B cell (primary cell): ENCODE results near the gene ARID4B. TPM values are rescaled to one million over a fixed set of nuclear protein-coding genes. Genes with fewer than 3 reads are reported as not detected.
"Not testable (repeated sequence)": the region's sequence is repeated elsewhere in the genome, so short reads cannot be mapped to it uniquely, and the experiment has no call there.

Experiments used
- ATAC-seq: fragments of 200-7000 bp; cut with Tn5 transposase; one replicate; pipeline ENCODE4 v1.10.0; 2021; ENCODE audit warnings: low read depth, mild to moderate bottlenecking, moderate number of reproducible peaks, moderate library complexity
- CTCF ChIA-PET: fragments of 350-600 bp; sonication (Branson Sonifier 250); formaldehyde crosslinking; loops from one replicate; lab custom pipeline; 2021; ENCODE audit warnings: antibody characterized with exemption, inconsistent platforms; lab: Charles Lee
- POLR2A ChIA-PET: fragments of 350-600 bp; sonication (Branson Sonifier 250); formaldehyde crosslinking; loops from one replicate; lab custom pipeline; 2021; ENCODE audit warnings: antibody characterized with exemption; lab: Charles Lee
- DNase-seq: peaks from one replicate; pipeline ENCODE4 v3.0.0; 2013
- H2AFZ ChIP-seq: 2 replicates; pipeline ENCODE4 v1.6.1; 2012; ENCODE audit warnings: mild to moderate bottlenecking, low read depth, low read length; ENCODE audit not compliant: insufficient read depth, poor library complexity, severe bottlenecking
- H3K27ac ChIP-seq, 2 donors: 1 replicate in 1 of 2; 2 replicates in 1 of 2; pipeline ENCODE4 v1.5.1; 2012 to 2013; ENCODE audit warnings: low read length in 2 of 2, mild to moderate bottlenecking in 2 of 2, moderate library complexity in 1 of 2
- H3K27me3 ChIP-seq, 4 experiments: fragments of 200-600 bp in 1 of 4; sonication (generic) in 1 of 4; replicated peaks in 1 of 4; 1 replicate in 2 of 4; 2 replicates in 2 of 4; pipeline versions ENCODE4 v1.6.1 to v1.7.0; 2013 to 2016; ENCODE audit warnings: low read length in 3 of 4, mild to moderate bottlenecking in 2 of 4, mixed read lengths in 1 of 4, moderate library complexity in 1 of 4; ENCODE audit not compliant: insufficient read depth in 4 of 4, control insufficient read depth in 3 of 4; ENCODE audit errors: control extremely low read depth in 1 of 4
- H3K36me3 ChIP-seq, 2 experiments: replicated peaks in 1 of 2; 1 replicate in 1 of 2; 2 replicates in 1 of 2; pipeline versions ENCODE4 v1.6.1 to v1.7.1; 2013; ENCODE audit warnings: low read length in 1 of 2; ENCODE audit not compliant: insufficient read depth in 2 of 2, control insufficient read depth in 1 of 2; ENCODE audit errors: control extremely low read depth in 1 of 2, extremely low read depth in 1 of 2
- H3K4me1 ChIP-seq, 2 donors: fragments of 200-600 bp in 1 of 2; sonication (generic) in 1 of 2; 1 replicate in 1 of 2; 2 replicates in 1 of 2; pipeline versions ENCODE4 v1.5.1 to v1.6.1; 2013 to 2017; ENCODE audit warnings: low read length in 2 of 2; ENCODE audit not compliant: control insufficient read depth in 2 of 2, insufficient read depth in 2 of 2
- H3K4me2 ChIP-seq: replicated peaks from 2 replicates; pipeline ENCODE3; 2012; ENCODE audit warnings: mild to moderate bottlenecking, low read depth, low read length; ENCODE audit not compliant: poor library complexity, severe bottlenecking
- H3K4me3 ChIP-seq, 5 experiments: fragments of 200-600 bp in 1 of 5; sonication (generic) in 1 of 5; 1 replicate in 3 of 5; 2 replicates in 2 of 5; pipeline versions ENCODE4 v1.5.1 to v1.7.0; 2011 to 2016; ENCODE audit warnings: low read length in 4 of 5, mild to moderate bottlenecking in 4 of 5, low read depth in 2 of 5, control low read depth in 1 of 5, moderate library complexity in 1 of 5; ENCODE audit not compliant: insufficient read depth in 1 of 5; ENCODE audit errors: control extremely low read depth in 1 of 5, extremely low read depth in 1 of 5
- H3K79me2 ChIP-seq: fragments of 200-600 bp; sonication (generic); one replicate; pipeline ENCODE4 v1.6.0; 2016; ENCODE audit warnings: low read length; ENCODE audit not compliant: control insufficient read depth, insufficient read depth
- H3K9ac ChIP-seq: fragments of 200-600 bp; sonication (generic); 2 replicates; pipeline ENCODE4 v1.6.1; 2017; ENCODE audit warnings: mild to moderate bottlenecking, low read length, moderate library complexity
- H3K9me3 ChIP-seq, 3 donors: one replicate each; pipeline versions ENCODE4 v1.6.1 to v1.7.1; 2013; ENCODE audit warnings: low read length in 2 of 3; ENCODE audit not compliant: control insufficient read depth in 2 of 3, insufficient read depth in 1 of 3; ENCODE audit errors: control extremely low read depth in 1 of 3
- H4K20me1 ChIP-seq: 2 replicates; pipeline ENCODE4 v1.6.0; 2012; ENCODE audit warnings: mild to moderate bottlenecking, low read length; ENCODE audit not compliant: insufficient read depth, control insufficient read depth, poor library complexity, severe bottlenecking
- H3K27ac Mint-ChIP-seq: one replicate; pipeline ENCODE4 v1.8.0; 2021; ENCODE audit warnings: mixed read lengths
- H3K27me3 Mint-ChIP-seq: one replicate; pipeline ENCODE4 v1.8.0; 2021; ENCODE audit warnings: mixed read lengths
- H3K4me1 Mint-ChIP-seq: one replicate; pipeline ENCODE4 v1.8.0; 2021; ENCODE audit warnings: mixed read lengths
- H3K4me3 Mint-ChIP-seq: one replicate; pipeline ENCODE4 v1.8.0; 2021; ENCODE audit warnings: mixed read lengths
- H3K9me3 Mint-ChIP-seq: one replicate; pipeline ENCODE4 v1.8.0; 2022; ENCODE audit warnings: mixed read lengths; ENCODE audit not compliant: insufficient read depth
- EZH2 ChIP-seq: IDR thresholded peaks from 2 replicates; pipeline ENCODE4 v1.6.1; 2012; ENCODE audit warnings: borderline replicate concordance, low read depth, mild to moderate bottlenecking, moderate library complexity, low read length; ENCODE audit not compliant: insufficient read depth, poor library complexity, severe bottlenecking
- WGBS: methylation state at CpG from one replicate; pipeline ENCODE4 v1.1.5; 2013; ENCODE audit warnings: missing lambda C conversion rate; ENCODE audit not compliant: insufficient coverage; 5-methylcytosine and 5-hydroxymethylcytosine counted together
- intact Hi-C: fragments of 100-400 bp; cut with micrococcal nuclease; formaldehyde crosslinking; loops from one replicate; pipeline ENCODE4 v1.10.0; 2022
- polyA plus RNA-seq: library from polyadenylated mRNA; depleted of rRNA; stranded (reverse); fragments of >200 nt; gene quantifications from 2 replicates; pipeline ENCODE4 v1.2.3, GENCODE V29; 2012
- total RNA-seq, 2 donors: library from RNA; stranded (reverse); fragments of 120-200 nt in 1 of 2; gene quantifications; 1 replicate in 1 of 2; 2 replicates in 1 of 2; pipeline versions ENCODE4 v1.2.3 to v1.2.4, GENCODE V29; 2013 to 2022
- TF ChIP-seq, protein P1 (sequence below): fragments of 200-600 bp; IDR thresholded peaks from one replicate; pipeline ENCODE4 v1.8.0; 2022; ENCODE audit warnings: antibody characterized with exemption, mild to moderate bottlenecking

The ARID4B gene
- total and polyA plus RNA-seq, 2 donors (not counting 1 experiment from before 2014, with no cell fraction given): 13.2 to 110 TPM

DNA sequence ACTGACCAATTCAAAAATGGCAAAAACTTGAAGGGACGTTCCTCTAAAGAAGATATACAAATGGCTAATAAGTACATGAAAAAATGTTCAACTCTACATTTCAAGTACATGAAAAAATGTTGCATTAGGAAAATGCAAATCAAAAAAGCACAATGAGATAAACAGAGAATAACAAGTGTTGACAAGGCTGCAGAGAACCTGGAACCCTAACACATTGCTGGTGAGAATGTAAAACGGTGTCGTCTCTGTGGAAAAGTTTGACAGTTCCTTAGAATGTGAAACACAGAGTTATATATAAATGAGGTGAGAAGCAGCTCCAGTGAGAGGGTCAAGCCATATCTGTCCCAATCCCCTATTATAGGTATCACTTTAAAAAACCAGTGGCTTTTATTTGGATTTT is 122.3 kb downstream of the ARID4B start:
- no peak for ATAC-seq
- Histone ChIP-seq H3K9ac (no peak overlapping the region), H3K4me1 (no peaks in the 10 kb centered on the region), H3K27ac (no peak overlapping the region), H3K4me2 (no peak overlapping the region), H3K36me3 (peaks cover 6 to 42% of the 10 kb centered on the region in 2 experiments), H4K20me1 (no peaks in the 10 kb centered on the region), H3K79me2 (no peaks in the 10 kb centered on the region), H3K27me3 (no peaks in the 10 kb centered on the region), H3K4me3 (no peak overlapping the region), H2AFZ (no peak overlapping the region), H3K9me3 (no peaks in the 10 kb centered on the region)
- DNase-seq: no peak
- WGBS: no CpG with 5 or more reads among the region's 3 CpGs
- TF ChIP-seq, protein P1, sequence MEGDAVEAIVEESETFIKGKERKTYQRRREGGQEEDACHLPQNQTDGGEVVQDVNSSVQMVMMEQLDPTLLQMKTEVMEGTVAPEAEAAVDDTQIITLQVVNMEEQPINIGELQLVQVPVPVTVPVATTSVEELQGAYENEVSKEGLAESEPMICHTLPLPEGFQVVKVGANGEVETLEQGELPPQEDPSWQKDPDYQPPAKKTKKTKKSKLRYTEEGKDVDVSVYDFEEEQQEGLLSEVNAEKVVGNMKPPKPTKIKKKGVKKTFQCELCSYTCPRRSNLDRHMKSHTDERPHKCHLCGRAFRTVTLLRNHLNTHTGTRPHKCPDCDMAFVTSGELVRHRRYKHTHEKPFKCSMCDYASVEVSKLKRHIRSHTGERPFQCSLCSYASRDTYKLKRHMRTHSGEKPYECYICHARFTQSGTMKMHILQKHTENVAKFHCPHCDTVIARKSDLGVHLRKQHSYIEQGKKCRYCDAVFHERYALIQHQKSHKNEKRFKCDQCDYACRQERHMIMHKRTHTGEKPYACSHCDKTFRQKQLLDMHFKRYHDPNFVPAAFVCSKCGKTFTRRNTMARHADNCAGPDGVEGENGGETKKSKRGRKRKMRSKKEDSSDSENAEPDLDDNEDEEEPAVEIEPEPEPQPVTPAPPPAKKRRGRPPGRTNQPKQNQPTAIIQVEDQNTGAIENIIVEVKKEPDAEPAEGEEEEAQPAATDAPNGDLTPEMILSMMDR: no peak
- TF ChIP-seq EZH2: no peak
- H3K27ac Mint-ChIP-seq: no peak overlapping the region
- intact Hi-C loops: no loop called here
- POLR2A ChIA-PET: no interaction called here
- H3K27me3 Mint-ChIP-seq: no peaks in the 10 kb centered on the region
- CTCF ChIA-PET: interaction anchor here (0.9 kb wide), 1 partner anchor 210 kb away, joined by 3 read pairs; no protein-coding TSS in a partner anchor
- no peak overlapping the region for H3K4me3 Mint-ChIP-seq
- H3K4me1 Mint-ChIP-seq: no peaks in the 10 kb centered on the region
- H3K9me3 Mint-ChIP-seq: no peaks in the 10 kb centered on the region

DNA sequence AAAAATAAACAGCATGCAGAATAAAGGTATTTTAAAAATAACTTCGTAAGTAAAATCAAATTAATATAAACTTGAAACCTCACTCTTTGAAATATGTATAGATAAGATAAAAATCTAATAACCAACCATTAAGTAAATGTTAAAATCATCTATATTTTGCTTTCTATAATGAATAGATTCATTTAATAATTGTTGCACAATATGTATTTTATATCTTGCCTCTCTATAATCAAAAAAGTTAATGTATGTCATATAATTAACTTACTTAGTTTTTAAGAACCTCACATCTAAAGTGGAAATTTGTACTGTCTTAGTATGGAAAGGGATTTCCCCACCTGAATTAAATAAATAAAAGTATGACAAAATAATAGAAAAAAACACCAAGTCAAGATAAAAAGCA is 124.6 kb downstream of the ARID4B start:
- WGBS: no CpG with 5 or more reads among the region's 1 CpG
- Mint-ChIP-seq H3K4me3 (no peak overlapping the region), H3K9me3 (no peaks in the 10 kb centered on the region), H3K27me3 (no peaks in the 10 kb centered on the region), H3K4me1 (no peaks in the 10 kb centered on the region), H3K27ac (no peak overlapping the region)
- TF ChIP-seq, protein P1: no peak
- no peak for TF ChIP-seq EZH2
- no peaks in the 10 kb centered on the region for H3K9me3 ChIP-seq
- no peak overlapping the region for H3K9ac ChIP-seq
- peaks cover 6 to 24% of the 10 kb centered on the region in 2 experiments for H3K36me3 ChIP-seq
- DNase-seq (no peak), ATAC-seq (no peak)
- CTCF ChIA-PET: interaction anchor here (0.6 kb wide), 1 partner anchor 120 kb away, joined by 3 read pairs; no protein-coding TSS in a partner anchor
- H3K27ac ChIP-seq: no peak overlapping the region
- no peaks in the 10 kb centered on the region for H3K4me1 ChIP-seq
- H3K27me3 ChIP-seq: no peaks in the 10 kb centered on the region
- no peaks in the 10 kb centered on the region for H3K79me2 ChIP-seq
- no peak overlapping the region for H2AFZ ChIP-seq
- intact Hi-C loops: no loop called here
- POLR2A ChIA-PET: no interaction called here
- H4K20me1 ChIP-seq: no peaks in the 10 kb centered on the region
- H3K4me2 ChIP-seq: no peak overlapping the region
- H3K4me3 ChIP-seq: no peak overlapping the region

DNA sequence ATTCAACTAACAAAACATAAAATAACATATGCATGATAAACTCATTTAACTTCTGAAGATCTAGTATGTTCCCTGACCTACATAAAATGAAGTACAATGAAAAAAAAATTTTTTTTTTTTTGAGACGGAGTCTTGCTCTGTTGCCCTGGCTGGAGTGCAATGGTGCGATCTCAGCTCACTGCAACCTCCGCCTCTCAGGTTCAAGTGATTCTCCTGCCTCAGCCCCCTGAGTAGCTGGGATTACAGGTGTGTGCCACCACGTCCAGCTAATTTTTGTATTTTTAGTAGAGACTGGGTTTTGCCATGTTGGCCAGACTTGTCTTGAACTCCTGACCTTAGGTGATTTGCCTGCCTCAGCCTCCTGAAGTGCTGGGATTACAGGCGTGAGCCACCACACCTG is 125.5 kb downstream of the ARID4B start:
- CTCF ChIA-PET, H3K79me2 ChIP-seq, intact Hi-C loops, ATAC-seq, H3K9me3 ChIP-seq, H4K20me1 ChIP-seq, DNase-seq, H3K27ac ChIP-seq, H3K9ac ChIP-seq, H3K4me1 ChIP-seq, H3K27me3 ChIP-seq, H2AFZ ChIP-seq, H3K4me3 ChIP-seq, H3K27ac Mint-ChIP-seq, H3K4me1 Mint-ChIP-seq, H3K27me3 Mint-ChIP-seq, H3K4me2 ChIP-seq, POLR2A ChIA-PET, H3K9me3 Mint-ChIP-seq, H3K4me3 Mint-ChIP-seq: not testable (repeated sequence)
- peaks cover 7 to 17% of the 10 kb centered on the region in 2 experiments for H3K36me3 ChIP-seq
- 93% methylated on average over 3 of the region's 5 CpGs for whole genome bisulfite sequencing
